ENCODE data around the gene FNBP1.

- TF ChIP-seq CTCF (IDR thresholded peaks at IDR 0.05; ENCODE audit: insufficient read depth, low read length, poor library complexity, severe bottlenecking) (no peak), EZH2phosphoT487 (conservative IDR thresholded peaks at IDR 0.05; ENCODE audit: low read length) (no peak)
Observed at GRCh38 chr9:129900263-129901027, 142.5 kb downstream of the FNBP1 start.
